DOHH2 (cell line): ENCODE measurements around the gene CRYBB3.

Experiments
- EZH2phosphoT487 ChIP-seq: fragments of 200-600 bp; sonication (generic); IDR thresholded peaks from 2 replicates; pipeline ENCODE4 v1.6.1; 2017; ENCODE audit warnings: borderline replicate concordance, mild to moderate bottlenecking, antibody characterized with exemption, low read length, moderate library complexity, mixed read lengths
- TF ChIP-seq, protein P1 (sequence below): fragments of 200-600 bp; sonication (generic); IDR thresholded peaks from one replicate; pipeline ENCODE4 v1.5.1; 2014; ENCODE audit warnings: antibody characterized with exemption, mild to moderate bottlenecking, low read depth, low read length; ENCODE audit not compliant: poor library complexity, severe bottlenecking

DNA sequence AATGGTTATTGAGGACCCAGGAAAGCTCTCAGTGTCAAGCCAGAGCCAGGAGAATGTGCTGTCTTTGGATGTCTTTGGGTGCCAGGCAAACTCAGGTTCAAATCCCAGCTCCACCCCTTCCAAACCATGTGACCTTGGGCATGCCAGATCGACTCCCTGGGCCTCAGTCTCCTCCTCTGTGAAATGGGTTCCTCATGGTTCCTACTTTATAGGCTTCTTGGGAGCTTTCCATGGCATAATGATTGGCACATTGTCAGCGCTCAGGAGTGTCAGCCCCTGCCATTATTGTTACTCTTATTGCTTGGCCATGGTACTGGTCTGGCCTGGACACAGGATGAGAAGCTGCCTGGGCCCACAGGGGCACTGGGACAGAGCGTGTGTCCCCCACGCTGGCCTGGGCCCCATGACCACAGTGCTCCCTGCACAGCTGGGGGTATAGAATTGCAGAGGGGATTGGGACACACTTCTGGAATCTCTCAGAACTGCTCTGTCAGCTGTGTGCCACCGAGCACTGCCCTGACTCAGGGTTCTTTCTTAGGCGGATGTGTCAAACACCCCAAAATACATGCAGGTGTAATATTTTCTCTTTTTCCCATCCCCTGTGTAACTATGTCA is 37.6 kb upstream of the CRYBB3 start:
- TF ChIP-seq, protein P1, sequence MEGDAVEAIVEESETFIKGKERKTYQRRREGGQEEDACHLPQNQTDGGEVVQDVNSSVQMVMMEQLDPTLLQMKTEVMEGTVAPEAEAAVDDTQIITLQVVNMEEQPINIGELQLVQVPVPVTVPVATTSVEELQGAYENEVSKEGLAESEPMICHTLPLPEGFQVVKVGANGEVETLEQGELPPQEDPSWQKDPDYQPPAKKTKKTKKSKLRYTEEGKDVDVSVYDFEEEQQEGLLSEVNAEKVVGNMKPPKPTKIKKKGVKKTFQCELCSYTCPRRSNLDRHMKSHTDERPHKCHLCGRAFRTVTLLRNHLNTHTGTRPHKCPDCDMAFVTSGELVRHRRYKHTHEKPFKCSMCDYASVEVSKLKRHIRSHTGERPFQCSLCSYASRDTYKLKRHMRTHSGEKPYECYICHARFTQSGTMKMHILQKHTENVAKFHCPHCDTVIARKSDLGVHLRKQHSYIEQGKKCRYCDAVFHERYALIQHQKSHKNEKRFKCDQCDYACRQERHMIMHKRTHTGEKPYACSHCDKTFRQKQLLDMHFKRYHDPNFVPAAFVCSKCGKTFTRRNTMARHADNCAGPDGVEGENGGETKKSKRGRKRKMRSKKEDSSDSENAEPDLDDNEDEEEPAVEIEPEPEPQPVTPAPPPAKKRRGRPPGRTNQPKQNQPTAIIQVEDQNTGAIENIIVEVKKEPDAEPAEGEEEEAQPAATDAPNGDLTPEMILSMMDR = no peak
- no peak for TF ChIP-seq EZH2phosphoT487
